ENCODE data around the gene LRP6.

GRCh38 chr12:12069821-12070548 lies 196.9 kb downstream of the LRP6 start:
- no peak for TF ChIP-seq CTCF (IDR thresholded peaks at IDR 0.05; ENCODE audit: poor library complexity, severe bottlenecking)
- no peak for TF ChIP-seq SMC3 (conservative IDR thresholded peaks at IDR 0.05; ENCODE audit: poor library complexity)
- TF ChIP-seq EZH2 (IDR thresholded peaks at IDR 0.05; ENCODE audit: borderline replicate concordance, insufficient read depth, low read length, poor library complexity, severe bottlenecking): no peak
- TF ChIP-seq POLR2AphosphoS5 (IDR thresholded peaks at IDR 0.05): no peak
- TF ChIP-seq RAD21 (conservative IDR thresholded peaks at IDR 0.05): no peak
